ENCODE results near the gene FNBP1L. TPM values are rescaled to one million over a fixed set of nuclear protein-coding genes. Genes with fewer than 3 reads are reported as not detected.

Gene FNBP1L
- polyA plus RNA-seq, 1 of the 3 experiments (the other 2 are of a cell fraction): 16.5 TPM

DNA sequence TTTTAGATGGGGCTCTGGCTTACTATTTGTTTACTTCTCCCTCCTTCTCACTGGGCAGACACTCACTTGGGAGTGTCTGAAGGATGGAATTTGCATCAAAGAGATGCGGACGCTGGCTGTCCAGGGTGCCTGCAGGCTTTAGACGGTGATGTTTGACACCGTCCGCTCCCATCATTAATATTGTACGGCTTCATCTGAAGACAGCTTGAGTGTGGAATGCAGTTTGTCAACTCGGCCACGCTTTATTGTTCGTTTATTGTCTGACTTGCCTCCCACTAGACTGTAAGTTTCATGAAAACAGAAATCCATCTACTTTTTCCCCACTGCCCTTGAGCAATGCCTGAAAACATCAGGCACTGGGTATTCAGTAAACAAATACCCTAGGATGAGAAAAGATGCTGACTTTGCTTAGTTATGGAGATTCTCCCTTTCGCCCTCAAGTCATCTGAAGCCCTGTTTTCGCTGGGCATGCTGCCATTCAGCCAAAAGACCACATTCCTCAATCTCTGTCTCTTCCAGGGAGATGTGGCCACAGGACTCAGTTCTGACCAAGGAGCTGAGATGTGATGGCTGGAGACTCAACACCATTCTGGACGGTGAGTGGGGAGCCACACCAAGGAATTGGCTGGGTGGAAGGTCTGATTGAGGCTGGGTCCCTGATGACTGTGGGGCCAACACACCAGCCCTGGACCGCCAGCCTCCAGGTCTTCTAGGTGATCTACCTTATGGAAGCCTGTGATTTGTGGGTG, 146.1 kb downstream of the FNBP1L start (continued):
- TF ChIP-seq, protein P1, sequence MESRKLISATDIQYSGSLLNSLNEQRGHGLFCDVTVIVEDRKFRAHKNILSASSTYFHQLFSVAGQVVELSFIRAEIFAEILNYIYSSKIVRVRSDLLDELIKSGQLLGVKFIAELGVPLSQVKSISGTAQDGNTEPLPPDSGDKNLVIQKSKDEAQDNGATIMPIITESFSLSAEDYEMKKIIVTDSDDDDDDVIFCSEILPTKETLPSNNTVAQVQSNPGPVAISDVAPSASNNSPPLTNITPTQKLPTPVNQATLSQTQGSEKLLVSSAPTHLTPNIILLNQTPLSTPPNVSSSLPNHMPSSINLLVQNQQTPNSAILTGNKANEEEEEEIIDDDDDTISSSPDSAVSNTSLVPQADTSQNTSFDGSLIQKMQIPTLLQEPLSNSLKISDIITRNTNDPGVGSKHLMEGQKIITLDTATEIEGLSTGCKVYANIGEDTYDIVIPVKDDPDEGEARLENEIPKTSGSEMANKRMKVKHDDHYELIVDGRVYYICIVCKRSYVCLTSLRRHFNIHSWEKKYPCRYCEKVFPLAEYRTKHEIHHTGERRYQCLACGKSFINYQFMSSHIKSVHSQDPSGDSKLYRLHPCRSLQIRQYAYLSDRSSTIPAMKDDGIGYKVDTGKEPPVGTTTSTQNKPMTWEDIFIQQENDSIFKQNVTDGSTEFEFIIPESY (IDR thresholded peaks at IDR 0.05; ENCODE audit: borderline replicate concordance, low read depth): no peak
- no peak for TF ChIP-seq NFIC (IDR thresholded peaks at IDR 0.05; ENCODE audit: borderline replicate concordance)

DNA sequence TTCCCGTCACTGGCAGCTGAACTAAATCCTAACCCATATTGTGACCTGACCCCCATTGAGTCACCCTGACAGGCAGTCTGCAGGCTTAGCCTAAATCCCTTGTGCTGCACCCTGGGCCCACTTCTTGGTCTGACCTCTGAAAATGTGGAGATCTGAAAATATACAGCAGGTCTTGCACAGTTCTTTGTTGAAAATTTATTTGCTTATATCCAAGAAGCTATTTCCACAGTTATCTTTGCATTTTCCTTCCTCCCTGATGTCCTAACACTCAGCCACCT, 146.6 kb downstream of the FNBP1L start:
- TF ChIP-seq FOSL2 (IDR thresholded peaks at IDR 0.05; ENCODE audit: borderline replicate concordance, low read depth) (no peak), RCOR1 (IDR thresholded peaks at IDR 0.05; ENCODE audit: low read length) (no peak), GABPA (IDR thresholded peaks at IDR 0.05; ENCODE audit: low read depth) (no peak), ELF1 (IDR thresholded peaks at IDR 0.05) (no peak), SIN3A (IDR thresholded peaks at IDR 0.05; ENCODE audit: borderline replicate concordance, low read depth, low read length) (no peak), TCF12 (IDR thresholded peaks at IDR 0.05) (no peak), YY1 (IDR thresholded peaks at IDR 0.05; ENCODE audit: low read depth) (no peak), EP300 (IDR thresholded peaks at IDR 0.05; ENCODE audit: borderline replicate concordance in 1 of 2, low read depth in 1 of 2, low read length in 1 of 2) (no peak), SMC3 (IDR thresholded peaks at IDR 0.05; ENCODE audit: low read depth, low read length) (no peak), MXI1 (IDR thresholded peaks at IDR 0.05; ENCODE audit: low read depth, low read length) (no peak), MEF2A (IDR thresholded peaks at IDR 0.05; ENCODE audit: borderline replicate concordance, low read depth) (no peak), CHD2 (IDR thresholded peaks at IDR 0.05; ENCODE audit: low read length, partially characterized antibody) (no peak), TAF1 (IDR thresholded peaks at IDR 0.05; ENCODE audit: borderline replicate concordance, low read depth, low read length) (no peak)
- TF ChIP-seq, protein P2, sequence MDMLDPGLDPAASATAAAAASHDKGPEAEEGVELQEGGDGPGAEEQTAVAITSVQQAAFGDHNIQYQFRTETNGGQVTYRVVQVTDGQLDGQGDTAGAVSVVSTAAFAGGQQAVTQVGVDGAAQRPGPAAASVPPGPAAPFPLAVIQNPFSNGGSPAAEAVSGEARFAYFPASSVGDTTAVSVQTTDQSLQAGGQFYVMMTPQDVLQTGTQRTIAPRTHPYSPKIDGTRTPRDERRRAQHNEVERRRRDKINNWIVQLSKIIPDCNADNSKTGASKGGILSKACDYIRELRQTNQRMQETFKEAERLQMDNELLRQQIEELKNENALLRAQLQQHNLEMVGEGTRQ (IDR thresholded peaks at IDR 0.05; ENCODE audit: borderline replicate concordance, low read depth, low read length): no peak
- TF ChIP-seq, protein P3, sequence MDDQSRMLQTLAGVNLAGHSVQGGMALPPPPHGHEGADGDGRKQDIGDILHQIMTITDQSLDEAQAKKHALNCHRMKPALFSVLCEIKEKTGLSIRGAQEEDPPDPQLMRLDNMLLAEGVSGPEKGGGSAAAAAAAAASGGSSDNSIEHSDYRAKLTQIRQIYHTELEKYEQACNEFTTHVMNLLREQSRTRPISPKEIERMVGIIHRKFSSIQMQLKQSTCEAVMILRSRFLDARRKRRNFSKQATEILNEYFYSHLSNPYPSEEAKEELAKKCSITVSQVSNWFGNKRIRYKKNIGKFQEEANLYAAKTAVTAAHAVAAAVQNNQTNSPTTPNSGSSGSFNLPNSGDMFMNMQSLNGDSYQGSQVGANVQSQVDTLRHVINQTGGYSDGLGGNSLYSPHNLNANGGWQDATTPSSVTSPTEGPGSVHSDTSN (IDR thresholded peaks at IDR 0.05): no peak
- TF ChIP-seq, protein P4, sequence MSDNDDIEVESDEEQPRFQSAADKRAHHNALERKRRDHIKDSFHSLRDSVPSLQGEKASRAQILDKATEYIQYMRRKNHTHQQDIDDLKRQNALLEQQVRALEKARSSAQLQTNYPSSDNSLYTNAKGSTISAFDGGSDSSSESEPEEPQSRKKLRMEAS (IDR thresholded peaks at IDR 0.05; ENCODE audit: low read depth): no peak
- TF ChIP-seq, protein P5, sequence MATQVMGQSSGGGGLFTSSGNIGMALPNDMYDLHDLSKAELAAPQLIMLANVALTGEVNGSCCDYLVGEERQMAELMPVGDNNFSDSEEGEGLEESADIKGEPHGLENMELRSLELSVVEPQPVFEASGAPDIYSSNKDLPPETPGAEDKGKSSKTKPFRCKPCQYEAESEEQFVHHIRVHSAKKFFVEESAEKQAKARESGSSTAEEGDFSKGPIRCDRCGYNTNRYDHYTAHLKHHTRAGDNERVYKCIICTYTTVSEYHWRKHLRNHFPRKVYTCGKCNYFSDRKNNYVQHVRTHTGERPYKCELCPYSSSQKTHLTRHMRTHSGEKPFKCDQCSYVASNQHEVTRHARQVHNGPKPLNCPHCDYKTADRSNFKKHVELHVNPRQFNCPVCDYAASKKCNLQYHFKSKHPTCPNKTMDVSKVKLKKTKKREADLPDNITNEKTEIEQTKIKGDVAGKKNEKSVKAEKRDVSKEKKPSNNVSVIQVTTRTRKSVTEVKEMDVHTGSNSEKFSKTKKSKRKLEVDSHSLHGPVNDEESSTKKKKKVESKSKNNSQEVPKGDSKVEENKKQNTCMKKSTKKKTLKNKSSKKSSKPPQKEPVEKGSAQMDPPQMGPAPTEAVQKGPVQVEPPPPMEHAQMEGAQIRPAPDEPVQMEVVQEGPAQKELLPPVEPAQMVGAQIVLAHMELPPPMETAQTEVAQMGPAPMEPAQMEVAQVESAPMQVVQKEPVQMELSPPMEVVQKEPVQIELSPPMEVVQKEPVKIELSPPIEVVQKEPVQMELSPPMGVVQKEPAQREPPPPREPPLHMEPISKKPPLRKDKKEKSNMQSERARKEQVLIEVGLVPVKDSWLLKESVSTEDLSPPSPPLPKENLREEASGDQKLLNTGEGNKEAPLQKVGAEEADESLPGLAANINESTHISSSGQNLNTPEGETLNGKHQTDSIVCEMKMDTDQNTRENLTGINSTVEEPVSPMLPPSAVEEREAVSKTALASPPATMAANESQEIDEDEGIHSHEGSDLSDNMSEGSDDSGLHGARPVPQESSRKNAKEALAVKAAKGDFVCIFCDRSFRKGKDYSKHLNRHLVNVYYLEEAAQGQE (IDR thresholded peaks at IDR 0.05; ENCODE audit: low read depth, low read length): no peak
- TF ChIP-seq, protein P1 (IDR thresholded peaks at IDR 0.05; ENCODE audit: borderline replicate concordance, low read depth): no peak
- Histone ChIP-seq H3K9me2 (no peaks in the 10 kb centered on the region), H4K20me1 (ENCODE audit: insufficient read depth) (peaks cover 97% of the 10 kb centered on the region), H2AFZ (ENCODE audit: low read depth) (no peak overlapping the region), H3K27ac (ENCODE audit: low read depth in 2 of 2, low read length in 1 of 2) (peak overlapping the region in 1 of 2 experiments; percentile 66; a peak in 2 of 4 replicates), H3K4me1 (ENCODE audit: control insufficient read depth in 1 of 2, insufficient read depth in 2 of 2, low read depth in 1 of 2, low read length in 1 of 2) (peaks cover 25 to 76% of the 10 kb centered on the region in 2 experiments), H3K4me3 (ENCODE audit: low read depth in 2 of 2, low read length in 1 of 2) (no peak overlapping the region), H3K4me2 (no peak overlapping the region), H3K27me3 (ENCODE audit: insufficient read depth) (no peaks in the 10 kb centered on the region), H3F3A (replicated peaks; ENCODE audit: insufficient read depth) (peaks cover 12% of the 10 kb centered on the region), H3K9me3 (no peaks in the 10 kb centered on the region), H3K36me3 (replicated peaks in 1 of 2; ENCODE audit: control insufficient read depth in 1 of 2, insufficient read depth in 2 of 2, low read length in 1 of 2) (peaks cover 20 to 23% of the 10 kb centered on the region in 2 experiments), H3K79me2 (ENCODE audit: insufficient read depth) (peaks cover 100% of the 10 kb centered on the region), H3K9ac (no peak overlapping the region)
- CTCF ChIA-PET: interaction anchor here (0.8 to 1.0 kb wide), 2 partner anchors 19 to 31 kb away, joined by 3 read pairs; no protein-coding TSS in a partner anchor
- POLR2A ChIA-PET: no interaction called here
- no peak for DNase-seq
- WGBS (ENCODE audit: low lambda C conversion rate): 100% methylated on average over 1 of the region's 1 CpG

Data from SK-N-SH (cell line).